ENCODE data around the gene GNAQ. TPM values are rescaled to one million over a fixed set of nuclear protein-coding genes. Genes with fewer than 3 reads are reported as not detected.

The GNAQ gene
- total and polyA plus RNA-seq, 2 of the 4 experiments (the other 2 are of a cell fraction): 23.1 to 50.7 TPM

DNA sequence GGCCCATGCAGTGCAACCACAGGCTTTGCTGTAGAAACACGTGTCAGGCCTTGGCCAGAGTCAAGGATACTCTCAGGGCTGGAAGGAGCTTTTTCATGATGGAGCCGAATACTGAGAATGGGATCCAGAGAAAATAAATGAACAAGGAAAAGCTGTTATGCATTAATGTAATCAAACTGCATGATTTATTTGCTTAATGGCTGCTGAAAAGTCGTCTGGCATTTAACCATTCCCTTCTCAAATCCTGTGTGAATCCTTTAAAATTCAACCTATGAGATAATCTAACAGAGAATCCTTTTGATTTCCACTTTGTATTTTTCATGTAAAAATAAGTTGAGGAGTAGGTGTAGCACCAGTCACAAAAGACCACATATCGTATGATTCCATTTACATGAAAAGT, 359.4 kb downstream of the GNAQ start:
- BruUV-seq (replicated peaks): no TSS peak
- H3K56ac ChIP-seq (ENCODE audit: extremely low read depth, insufficient read depth, low read length): no peak overlapping the region
- in situ Hi-C loops (cut with MboI; ENCODE audit: low sequenced_read_pairs) (no loop called here), dilution Hi-C loops (cut with HindIII; ENCODE audit: low sequenced_read_pairs, unreplicated experiment) (no loop called here), intact Hi-C loops (cut with micrococcal nuclease) (no loop called here)
- H3K9me1 ChIP-seq (ENCODE audit: insufficient read depth, low read length): no peaks in the 10 kb centered on the region
- no peak overlapping the region for H2BK15ac ChIP-seq (ENCODE audit: low read depth, low read length)
- no peak overlapping the region for H2BK120ac ChIP-seq (ENCODE audit: low read depth, low read length)
- no peak overlapping the region for H3K4me3 ChIP-seq (ENCODE audit: insufficient read depth, low read depth, low read length)
- H2AK9ac ChIP-seq (replicated peaks; ENCODE audit: low read depth, low read length, poor library complexity): no peak overlapping the region
- H3K27me3 ChIP-seq (ENCODE audit: control insufficient read depth, insufficient read depth, low read length): peaks cover 3% of the 10 kb centered on the region
- H3K4me2 ChIP-seq (ENCODE audit: low read depth, low read length): no peak overlapping the region
- no peaks in the 10 kb centered on the region for H4K20me1 ChIP-seq (ENCODE audit: insufficient read depth, low read length)
- no peaks in the 10 kb centered on the region for H3K36me3 ChIP-seq (ENCODE audit: control insufficient read depth, insufficient read depth, low read length)
- TF ChIP-seq, protein P1, sequence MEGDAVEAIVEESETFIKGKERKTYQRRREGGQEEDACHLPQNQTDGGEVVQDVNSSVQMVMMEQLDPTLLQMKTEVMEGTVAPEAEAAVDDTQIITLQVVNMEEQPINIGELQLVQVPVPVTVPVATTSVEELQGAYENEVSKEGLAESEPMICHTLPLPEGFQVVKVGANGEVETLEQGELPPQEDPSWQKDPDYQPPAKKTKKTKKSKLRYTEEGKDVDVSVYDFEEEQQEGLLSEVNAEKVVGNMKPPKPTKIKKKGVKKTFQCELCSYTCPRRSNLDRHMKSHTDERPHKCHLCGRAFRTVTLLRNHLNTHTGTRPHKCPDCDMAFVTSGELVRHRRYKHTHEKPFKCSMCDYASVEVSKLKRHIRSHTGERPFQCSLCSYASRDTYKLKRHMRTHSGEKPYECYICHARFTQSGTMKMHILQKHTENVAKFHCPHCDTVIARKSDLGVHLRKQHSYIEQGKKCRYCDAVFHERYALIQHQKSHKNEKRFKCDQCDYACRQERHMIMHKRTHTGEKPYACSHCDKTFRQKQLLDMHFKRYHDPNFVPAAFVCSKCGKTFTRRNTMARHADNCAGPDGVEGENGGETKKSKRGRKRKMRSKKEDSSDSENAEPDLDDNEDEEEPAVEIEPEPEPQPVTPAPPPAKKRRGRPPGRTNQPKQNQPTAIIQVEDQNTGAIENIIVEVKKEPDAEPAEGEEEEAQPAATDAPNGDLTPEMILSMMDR (conservative IDR thresholded peaks at IDR 0.05; ENCODE audit: low read depth, low read length): no peak
- TF ChIP-seq RAD21 (IDR thresholded peaks at IDR 0.05; ENCODE audit: low read length): no peak
- TF ChIP-seq MAFK (IDR thresholded peaks at IDR 0.05; ENCODE audit: low read depth, low read length): no peak
- TF ChIP-seq RCOR1 (IDR thresholded peaks at IDR 0.05; ENCODE audit: insufficient replicate concordance, low read length): no peak
- no peak for TF ChIP-seq USF2 (IDR thresholded peaks at IDR 0.05; ENCODE audit: low read depth, low read length)
- TF ChIP-seq ELK1 (IDR thresholded peaks at IDR 0.05; ENCODE audit: borderline replicate concordance, low read depth, low read length): no peak
- no peak for TF ChIP-seq MAZ (IDR thresholded peaks at IDR 0.05; ENCODE audit: borderline replicate concordance, low read depth, low read length)
- no peak for TF ChIP-seq CHD1 (IDR thresholded peaks at IDR 0.05; ENCODE audit: low read depth, low read length)
- H3K9ac ChIP-seq (ENCODE audit: low read depth, low read length): no peak overlapping the region
- no peak overlapping the region for H3K14ac ChIP-seq (replicated peaks; ENCODE audit: low read depth, low read length)
- no peak overlapping the region for H3K18ac ChIP-seq (ENCODE audit: low read depth, low read length)
- no peak overlapping the region for H2AK5ac ChIP-seq (ENCODE audit: low read depth, low read length)
- ATAC-seq (ENCODE audit: low read depth): no peak
- H2BK5ac ChIP-seq (ENCODE audit: low read depth, low read length, poor library complexity, severe bottlenecking): no peak overlapping the region
- H2AFZ ChIP-seq (replicated peaks; ENCODE audit: low read length, poor library complexity): no peak overlapping the region
- no peak for DNase-seq
- H2BK20ac ChIP-seq (ENCODE audit: low read depth, low read length): no peak overlapping the region
- no peaks in the 10 kb centered on the region for H3K9me3 ChIP-seq (ENCODE audit: control insufficient read depth, insufficient read depth, low read length)
- H3K23ac ChIP-seq (ENCODE audit: low read depth, low read length): no peak overlapping the region
- CTCF ChIA-PET: no interaction called here
- no peak overlapping the region for H3K4ac ChIP-seq (ENCODE audit: low read depth, low read length)
- no peaks in the 10 kb centered on the region; the same call in 1 of the 2 replicates for H3K4me1 ChIP-seq (ENCODE audit: control insufficient read depth, insufficient read depth, low read length)
- no peak overlapping the region for H4K91ac ChIP-seq (ENCODE audit: insufficient read depth, low read depth, low read length)
- no peaks in the 10 kb centered on the region for H3K79me1 ChIP-seq (ENCODE audit: low read depth in 1 of 2, low read length in 2 of 2)
- no CpG with 5 or more reads among the region's 4 CpGs for WGBS, 2 experiments (ENCODE audit: extremely low coverage in 2 of 2, insufficient read length in 1 of 2)
- H4K8ac ChIP-seq (ENCODE audit: low read depth in 2 of 2, low read length in 2 of 2): no peak overlapping the region
- H3K27ac ChIP-seq (ENCODE audit: insufficient read depth, low read length): no peak overlapping the region
- no peak overlapping the region for H4K5ac ChIP-seq (ENCODE audit: low read depth, low read length)
- POLR2A ChIA-PET (ENCODE audit: unreplicated experiment): no interaction called here

Measured in IMR-90 (cell line).